Activated naive CD8-positive, alpha-beta T cell (primary cell): ENCODE measurements around the gene BRPF3.

ENCODE experiments used
- H3K27ac Mint-ChIP-seq: one replicate; pipeline ENCODE4 v1.8.0; 2021; ENCODE audit warnings: mixed read lengths
- H3K27me3 Mint-ChIP-seq: one replicate; pipeline ENCODE4 v1.8.0; 2021; ENCODE audit warnings: mixed read lengths
- H3K36me3 Mint-ChIP-seq: one replicate; pipeline ENCODE4 v1.8.0; 2021; ENCODE audit warnings: mixed read lengths
- H3K4me1 Mint-ChIP-seq: one replicate; pipeline ENCODE4 v1.8.0; 2021; ENCODE audit warnings: low read depth, mixed read lengths
- H3K4me3 Mint-ChIP-seq: one replicate; pipeline ENCODE4 v1.8.0; 2021; ENCODE audit warnings: mild to moderate bottlenecking, mixed read lengths
- H3K9me3 Mint-ChIP-seq: one replicate; pipeline ENCODE4 v1.8.0; 2021; ENCODE audit warnings: low read depth, mixed read lengths

BRPF3 gene

DNA sequence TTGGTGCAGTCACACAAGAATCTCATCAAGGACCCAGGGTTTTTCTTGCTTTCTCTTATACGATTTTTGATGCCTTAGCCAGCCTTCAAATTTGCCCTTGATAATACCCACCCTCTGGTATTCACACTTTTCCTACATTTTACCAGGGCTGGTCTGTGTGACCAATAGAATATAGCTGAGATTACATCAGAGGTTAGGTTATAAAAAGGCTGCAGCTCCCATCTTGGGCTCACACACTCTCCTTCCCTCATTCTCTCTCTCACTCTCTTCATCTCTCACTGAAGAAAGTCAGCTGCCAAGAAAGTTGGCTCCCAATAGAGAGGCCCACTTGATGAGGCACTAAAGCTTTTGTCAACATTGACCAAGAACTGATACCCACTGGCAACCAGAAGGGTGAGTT, 69.2 kb downstream of the BRPF3 start:
- H3K36me3 Mint-ChIP-seq: no peaks in the 10 kb centered on the region
- no peak overlapping the region for H3K27ac Mint-ChIP-seq

DNA sequence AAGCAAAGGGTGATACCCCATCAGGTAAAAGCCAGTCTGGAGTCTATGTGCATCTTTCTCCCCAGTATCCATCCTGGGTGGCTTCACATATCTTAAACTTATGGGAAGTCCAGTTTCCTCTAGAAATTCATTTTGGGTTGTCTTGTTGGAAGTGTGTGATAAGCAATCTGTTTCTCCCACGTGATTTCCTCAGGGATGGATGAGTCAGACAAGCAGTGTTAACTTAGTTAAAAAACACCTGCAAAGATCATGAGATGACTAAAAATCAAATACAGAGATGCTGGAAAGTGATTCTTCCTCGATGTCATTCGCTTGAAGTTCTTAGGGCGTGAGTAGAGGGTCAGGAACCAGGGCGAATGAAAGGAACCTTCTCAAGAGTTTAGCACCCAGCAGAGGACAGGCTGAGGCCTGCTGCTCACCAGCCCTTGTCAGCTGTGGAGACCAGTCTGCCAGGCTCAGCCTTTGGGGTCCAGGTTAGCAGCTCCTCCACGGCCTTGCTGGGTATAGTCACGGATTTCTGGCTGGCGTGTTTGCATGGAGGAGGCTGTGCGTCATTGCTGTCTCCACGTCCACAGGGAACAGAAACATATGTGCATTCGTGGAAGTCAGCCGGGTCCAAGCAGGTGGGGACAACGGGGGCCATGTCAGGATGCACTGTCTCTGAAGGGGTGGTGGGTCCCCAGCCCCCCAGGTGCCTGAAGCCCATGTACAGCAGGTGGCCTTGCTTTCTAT, 70.5 kb downstream of the BRPF3 start:
- peaks cover 3% of the 10 kb centered on the region for H3K27me3 Mint-ChIP-seq
- no peak overlapping the region for H3K4me3 Mint-ChIP-seq
- H3K36me3 Mint-ChIP-seq: no peaks in the 10 kb centered on the region
- no peaks in the 10 kb centered on the region for H3K9me3 Mint-ChIP-seq
- no peaks in the 10 kb centered on the region for H3K4me1 Mint-ChIP-seq
- H3K27ac Mint-ChIP-seq: no peak overlapping the region

More for the DNA sequence above, 69.2 kb downstream of the BRPF3 start:
- Mint-ChIP-seq H3K27me3 (peaks cover 6% of the 10 kb centered on the region), H3K9me3 (no peaks in the 10 kb centered on the region), H3K4me3 (no peak overlapping the region), H3K4me1 (no peaks in the 10 kb centered on the region)

DNA sequence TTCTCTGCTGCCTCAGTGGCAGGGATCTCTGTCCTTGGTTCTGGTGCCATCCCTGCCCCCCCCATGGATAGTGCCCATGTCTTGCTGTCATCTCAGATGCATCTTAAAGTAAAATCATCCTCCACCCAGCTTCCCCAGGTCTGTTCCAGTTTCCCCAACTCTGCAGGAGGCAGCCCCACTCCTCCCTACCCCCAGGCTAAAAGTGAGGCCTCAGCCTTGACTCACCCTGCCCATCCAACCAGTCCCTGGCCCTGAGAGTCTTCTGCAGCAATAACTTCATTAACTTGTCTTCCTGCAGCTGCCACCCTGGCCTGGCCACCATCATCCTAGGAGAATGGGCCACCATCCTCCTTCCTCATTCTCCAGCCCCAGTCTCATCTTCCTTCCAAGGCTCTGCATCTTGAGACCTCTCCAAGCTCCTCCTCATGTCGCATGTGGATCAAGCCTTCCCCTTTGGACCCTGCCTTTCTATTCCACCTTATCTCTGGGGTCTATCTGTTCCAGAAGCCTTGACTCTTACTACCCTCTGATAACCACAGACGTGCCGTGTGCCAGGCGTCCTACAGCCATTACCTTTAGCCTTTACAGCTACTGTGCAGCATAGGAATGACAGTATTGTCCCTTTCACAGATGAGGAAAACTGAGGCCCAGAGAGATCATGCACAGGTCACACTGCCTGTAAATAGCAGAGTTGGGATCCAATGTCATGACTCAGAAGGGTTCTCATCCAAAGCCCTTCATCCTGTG, 71.4 kb downstream of the BRPF3 start:
- Mint-ChIP-seq H3K36me3 (no peaks in the 10 kb centered on the region), H3K4me3 (no peak overlapping the region), H3K27me3 (peaks cover 3% of the 10 kb centered on the region), H3K9me3 (no peaks in the 10 kb centered on the region), H3K4me1 (no peaks in the 10 kb centered on the region), H3K27ac (no peak overlapping the region)

DNA sequence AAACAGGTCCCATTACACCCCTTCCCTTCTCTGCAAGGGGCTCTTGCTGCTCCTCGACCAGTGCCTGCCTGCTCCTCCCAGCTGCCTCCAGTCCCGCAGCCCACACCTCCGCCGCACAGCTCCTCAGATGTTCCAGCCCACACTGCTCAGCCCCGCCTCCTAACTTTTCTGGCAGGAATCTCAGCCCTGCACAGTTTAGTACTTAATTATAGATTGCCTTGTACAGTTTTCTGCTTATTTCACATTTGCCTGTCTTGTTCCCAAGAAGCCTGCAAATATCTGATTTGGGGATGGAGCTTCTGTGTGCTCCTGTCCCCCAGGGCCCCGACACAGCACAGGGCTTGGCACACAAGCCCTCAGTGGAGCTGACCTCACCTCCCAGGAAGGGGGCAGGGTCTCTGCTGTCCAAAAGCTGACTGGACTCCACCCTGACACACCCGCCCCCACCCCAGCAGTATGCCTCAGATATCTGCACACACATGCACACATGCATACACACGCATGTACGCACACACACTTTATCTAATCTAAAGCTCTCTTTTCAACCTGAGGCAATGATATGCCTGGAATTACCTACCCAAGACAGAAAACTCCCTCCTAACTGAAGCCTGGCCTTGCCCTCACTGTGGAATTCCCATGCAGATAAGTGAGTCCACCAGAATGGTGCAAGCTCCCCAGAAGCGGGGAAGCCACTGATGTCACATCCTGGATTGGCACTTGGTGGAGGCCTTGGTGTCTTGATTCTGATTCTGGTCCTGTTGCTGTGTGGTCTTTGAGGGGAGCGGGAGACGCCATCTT, 72.1 kb downstream of the BRPF3 start:
- H3K27me3 Mint-ChIP-seq: no peaks in the 10 kb centered on the region
- H3K9me3 Mint-ChIP-seq: no peaks in the 10 kb centered on the region
- no peak overlapping the region for H3K4me3 Mint-ChIP-seq
- H3K36me3 Mint-ChIP-seq: no peaks in the 10 kb centered on the region
- H3K27ac Mint-ChIP-seq: no peak overlapping the region
- no peaks in the 10 kb centered on the region for H3K4me1 Mint-ChIP-seq

DNA sequence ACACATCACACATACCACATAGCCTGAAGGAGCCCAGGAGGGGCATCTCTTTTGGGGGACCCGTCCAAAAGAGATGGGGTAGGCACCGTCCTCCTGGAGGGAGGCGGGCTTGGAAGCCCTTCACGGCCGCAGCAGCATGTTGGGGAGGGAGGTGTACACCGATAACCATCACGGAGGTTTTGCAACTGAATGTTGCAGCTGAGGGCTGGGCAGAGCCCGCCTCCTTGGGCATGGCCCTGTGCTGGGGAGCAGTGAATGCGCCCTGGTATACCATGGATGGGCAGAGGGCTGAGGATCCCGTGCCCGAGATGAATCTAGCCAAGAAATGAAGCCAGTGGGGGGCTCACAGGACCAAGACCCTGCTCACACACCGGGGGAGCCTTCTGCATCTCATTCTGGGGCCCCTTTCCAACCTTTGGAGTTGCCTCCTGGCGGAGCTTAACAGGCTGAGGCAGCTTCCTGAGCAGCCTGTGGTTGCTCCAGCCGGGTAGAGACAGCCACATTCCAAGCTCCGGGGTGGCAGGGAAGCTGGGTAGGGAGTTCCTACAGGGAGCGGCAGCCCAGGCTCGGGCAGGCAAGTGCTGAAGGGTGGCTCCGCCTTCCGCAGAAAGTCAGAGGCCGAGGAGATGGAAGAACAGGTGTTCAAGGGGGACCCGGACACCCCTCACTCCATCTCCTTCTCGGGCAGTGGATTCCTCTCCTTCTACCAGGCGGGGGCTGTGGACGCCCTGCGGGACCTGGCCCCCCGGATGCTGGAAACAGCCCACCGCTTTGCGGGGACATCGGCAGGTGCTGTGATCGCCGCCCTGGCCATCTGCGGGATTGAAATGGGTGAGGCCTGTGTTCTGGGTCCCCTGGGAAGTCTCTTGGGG, 73.5 kb downstream of the BRPF3 start, which contains the start of gene PNPLA1:
Gene PNPLA1, plus strand, starts transcription at position 227 of the 872 bp plus-strand sequence. Its CDS starts 400 bp downstream, at position 627.
- H3K27me3 Mint-ChIP-seq: no peaks in the 10 kb centered on the region

DNA sequence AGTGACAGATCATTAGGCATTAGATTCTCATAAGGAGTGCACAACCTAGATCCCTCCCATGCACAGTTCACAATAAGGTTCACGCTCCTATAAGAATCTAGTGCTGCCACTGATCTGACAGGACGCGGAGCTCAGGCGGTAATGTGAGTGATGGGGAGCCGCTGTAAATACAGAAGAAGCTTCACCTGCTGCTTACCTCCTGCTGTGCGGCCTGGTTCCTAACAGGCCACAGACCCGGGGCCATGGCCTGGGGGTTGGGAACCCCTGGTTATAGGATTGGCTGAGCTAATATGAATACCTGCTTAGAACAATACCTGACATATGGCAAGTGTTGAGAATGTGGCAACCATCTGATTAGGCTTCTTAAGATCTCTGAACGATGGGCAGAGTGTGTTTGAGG, 75.7 kb downstream of the BRPF3 start:
- Mint-ChIP-seq H3K36me3 (no peaks in the 10 kb centered on the region), H3K27me3 (no peaks in the 10 kb centered on the region), H3K4me1 (no peaks in the 10 kb centered on the region), H3K4me3 (no peak overlapping the region), H3K27ac (no peak overlapping the region), H3K9me3 (no peaks in the 10 kb centered on the region)

More for the DNA sequence above, 73.5 kb downstream of the BRPF3 start, which contains the start of gene PNPLA1:
- Mint-ChIP-seq H3K27ac (no peak within 1 kb of the TSS), H3K4me3 (no peak within 1 kb of the TSS), H3K9me3 (no peaks in the 10 kb centered on the region), H3K36me3 (no peaks in the 10 kb centered on the region), H3K4me1 (no peaks in the 10 kb centered on the region)

DNA sequence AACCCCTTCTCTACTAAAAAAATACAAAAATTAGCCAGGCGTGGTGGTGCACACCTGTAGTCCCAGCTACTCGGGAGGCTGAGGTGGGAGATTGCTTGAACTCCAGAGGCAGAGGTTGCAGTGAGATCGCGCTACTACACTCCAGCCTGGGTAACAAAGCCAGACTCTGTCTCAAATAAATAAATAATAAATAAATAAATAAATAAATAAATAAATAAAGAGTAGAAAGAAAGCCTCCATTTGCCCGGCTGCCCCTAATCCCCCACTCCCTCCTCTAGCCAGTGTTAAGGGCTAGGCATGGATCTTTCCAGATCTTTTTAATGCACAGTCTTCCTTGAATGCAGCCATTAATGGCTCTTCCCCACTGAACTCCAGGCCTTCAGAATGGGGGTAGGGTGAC, 76.5 kb downstream of the BRPF3 start:
- no peaks in the 10 kb centered on the region for H3K4me1 Mint-ChIP-seq
- H3K27ac Mint-ChIP-seq: no peak overlapping the region
- H3K36me3 Mint-ChIP-seq: no peaks in the 10 kb centered on the region
- no peak overlapping the region for H3K4me3 Mint-ChIP-seq
- H3K27me3 Mint-ChIP-seq: peaks cover 2% of the 10 kb centered on the region
- no peaks in the 10 kb centered on the region for H3K9me3 Mint-ChIP-seq

DNA sequence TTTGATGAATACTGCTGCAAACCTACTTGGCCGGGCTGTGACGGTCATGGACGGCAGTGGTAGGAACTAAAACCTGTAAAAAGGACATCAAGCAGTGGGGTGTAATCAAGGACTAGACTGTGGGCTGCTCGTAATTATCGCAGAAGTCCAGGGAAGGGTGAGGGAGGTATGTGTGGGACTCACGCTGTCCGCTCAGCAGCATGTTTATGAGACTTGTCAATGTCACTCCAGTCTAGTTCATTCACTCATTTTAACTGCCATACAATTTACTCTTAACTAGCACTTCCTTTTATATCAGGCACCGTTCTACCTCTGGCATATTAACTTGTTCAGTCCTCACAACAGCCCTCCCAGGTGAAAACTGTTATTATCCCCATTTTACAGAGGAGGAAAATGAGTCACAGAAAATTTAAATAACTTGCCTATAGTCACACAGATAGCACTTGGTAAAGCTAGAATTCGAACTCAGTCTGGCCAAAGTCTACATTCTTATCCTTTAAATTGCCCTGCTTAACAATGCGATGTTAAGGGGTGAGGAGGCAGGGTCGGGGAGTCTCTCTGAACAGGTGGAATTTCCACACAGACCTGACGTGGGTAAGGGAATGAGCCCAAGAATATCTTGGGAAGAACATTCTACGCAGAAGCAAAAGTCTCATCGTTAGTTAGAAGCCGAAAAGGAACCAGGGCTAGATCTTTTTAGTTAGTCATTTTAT, 77.4 kb downstream of the BRPF3 start:
- Mint-ChIP-seq H3K4me1 (no peaks in the 10 kb centered on the region), H3K4me3 (no peak overlapping the region), H3K27me3 (peaks cover 6% of the 10 kb centered on the region), H3K36me3 (no peaks in the 10 kb centered on the region), H3K27ac (no peak overlapping the region), H3K9me3 (no peaks in the 10 kb centered on the region)

DNA sequence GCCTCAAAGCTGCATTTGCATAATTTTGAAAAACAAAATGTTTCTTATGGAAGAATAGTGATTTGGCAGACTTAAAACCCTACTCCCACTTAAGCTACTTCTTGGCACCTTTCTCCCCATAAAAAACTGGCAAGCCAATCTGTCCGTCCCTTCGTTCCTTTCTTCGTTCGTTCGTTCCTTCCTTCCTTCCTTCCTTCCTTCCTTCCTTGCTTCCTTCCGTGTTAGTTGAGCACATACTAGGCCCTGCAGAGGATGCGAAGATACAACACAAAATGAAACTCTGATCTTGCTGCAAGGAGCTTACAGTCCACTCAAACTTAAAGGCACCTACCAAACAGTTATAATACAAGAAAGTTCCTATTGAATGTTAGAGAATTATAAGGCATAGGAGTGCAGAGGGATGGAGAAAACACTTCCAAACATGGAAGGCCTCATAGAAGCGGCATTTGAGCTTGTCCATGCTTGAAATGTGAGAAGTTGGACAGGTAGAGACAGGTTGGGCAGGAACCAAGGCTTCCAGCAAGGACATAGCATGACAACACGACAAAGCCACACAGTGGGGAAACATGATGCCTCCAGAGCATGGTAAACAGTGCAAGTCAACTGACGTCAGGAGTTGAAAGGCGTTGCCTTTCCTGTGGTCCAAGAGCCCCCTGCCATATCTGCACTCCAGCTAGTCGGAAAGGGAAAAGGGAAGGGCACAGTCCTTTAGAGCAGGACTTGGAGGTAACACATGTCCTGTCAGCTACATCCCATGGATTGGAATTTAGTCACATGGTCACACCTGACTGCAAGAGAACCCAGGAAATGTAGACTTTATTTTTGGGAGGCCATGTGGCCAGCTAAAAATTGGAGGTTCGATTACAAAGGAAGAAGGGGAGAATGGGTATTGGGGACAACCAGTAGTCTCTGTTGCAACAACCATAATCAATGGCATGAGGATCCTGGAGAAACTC, 80.3 kb downstream of the BRPF3 start:
- Mint-ChIP-seq H3K4me1 (no peaks in the 10 kb centered on the region), H3K9me3 (no peaks in the 10 kb centered on the region), H3K36me3 (no peaks in the 10 kb centered on the region), H3K4me3 (no peak overlapping the region), H3K27ac (no peak overlapping the region), H3K27me3 (peaks cover 20% of the 10 kb centered on the region)

DNA sequence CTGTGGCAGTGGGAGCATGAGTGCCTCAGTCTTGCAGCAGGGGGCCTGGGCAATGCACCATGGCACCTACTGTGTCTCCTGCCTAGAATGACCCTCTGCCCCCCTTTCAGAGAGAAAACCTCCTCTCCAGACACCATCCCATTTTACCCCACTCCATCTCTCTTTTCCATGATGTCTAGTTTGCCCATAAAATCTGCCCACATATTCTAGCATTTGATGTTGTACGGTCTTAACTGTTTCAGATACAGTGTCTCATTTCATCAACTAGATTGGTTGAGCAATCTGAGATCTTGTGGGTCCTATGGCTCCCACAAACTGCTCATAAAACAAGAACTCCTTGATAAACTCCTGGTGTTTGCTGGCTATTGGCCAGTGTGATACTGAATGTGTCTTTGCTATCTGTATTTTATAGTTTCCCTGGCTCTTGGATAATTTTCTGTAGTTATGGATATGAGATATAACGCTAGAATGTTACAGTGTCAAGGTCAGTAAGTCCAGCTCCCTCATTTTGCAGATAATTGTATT, 81.5 kb downstream of the BRPF3 start:
- Mint-ChIP-seq H3K27me3 (peaks cover 21% of the 10 kb centered on the region), H3K27ac (no peak overlapping the region), H3K36me3 (no peaks in the 10 kb centered on the region), H3K9me3 (no peaks in the 10 kb centered on the region), H3K4me3 (no peak overlapping the region), H3K4me1 (no peaks in the 10 kb centered on the region)

DNA sequence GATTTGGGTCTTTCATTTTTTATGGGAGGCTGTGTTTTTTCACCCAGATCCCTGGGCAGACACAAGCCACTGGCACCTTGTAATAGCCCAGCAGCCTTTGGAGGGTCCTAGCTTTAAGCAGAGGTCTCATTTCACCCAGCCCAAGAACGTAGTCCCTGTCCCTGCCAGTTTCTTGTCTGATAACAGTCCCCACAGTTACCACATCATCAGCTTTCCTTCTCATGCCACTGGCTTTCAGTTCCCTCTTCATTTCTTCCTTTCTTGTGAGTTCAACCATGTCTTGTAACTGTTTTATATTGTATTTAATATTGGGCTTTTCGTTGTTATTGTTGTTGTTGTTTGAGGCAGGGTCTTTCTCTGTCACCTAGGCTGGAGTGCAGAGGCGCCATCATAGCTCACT, 83.9 kb downstream of the BRPF3 start:
- Mint-ChIP-seq H3K9me3 (no peaks in the 10 kb centered on the region), H3K36me3 (no peaks in the 10 kb centered on the region), H3K4me3 (no peak overlapping the region), H3K27ac (no peak overlapping the region), H3K27me3 (peaks cover 39% of the 10 kb centered on the region), H3K4me1 (no peaks in the 10 kb centered on the region)

DNA sequence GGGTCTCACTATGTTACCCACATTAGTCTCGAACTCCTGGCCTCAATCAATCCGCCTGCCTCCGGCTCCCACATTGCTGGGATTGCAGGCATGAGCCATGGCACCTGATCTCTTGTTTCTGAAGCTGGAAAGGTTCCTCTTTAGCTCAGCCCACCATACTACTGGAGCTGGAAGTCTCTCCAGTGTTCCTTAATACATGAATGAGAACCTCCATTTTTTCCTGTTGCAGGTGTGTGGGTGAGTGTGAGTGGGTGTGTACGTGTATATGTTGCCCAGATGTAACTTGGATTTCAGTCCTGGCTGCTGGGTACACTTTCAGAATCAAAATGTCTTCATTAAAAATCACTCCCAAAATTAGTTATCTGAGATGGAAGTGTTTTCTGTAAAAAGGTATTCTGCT, 84.4 kb downstream of the BRPF3 start:
- Mint-ChIP-seq H3K27me3 (peaks cover 44% of the 10 kb centered on the region), H3K27ac (no peak overlapping the region), H3K4me3 (no peak overlapping the region), H3K9me3 (no peaks in the 10 kb centered on the region), H3K36me3 (no peaks in the 10 kb centered on the region), H3K4me1 (peaks cover 3% of the 10 kb centered on the region)
